NB4 (cell line): ENCODE results near the gene KCNG2.

Experiments
- POLR2A ChIP-seq: IDR thresholded peaks from 2 replicates; pipeline ENCODE4 v1.6.1; 2011; ENCODE audit warnings: mild to moderate bottlenecking; ENCODE audit not compliant: insufficient read length; ENCODE audit errors: extremely low read depth
- TF ChIP-seq, protein P1 (sequence below): IDR thresholded peaks from one replicate; pipeline ENCODE4 v1.5.1; 2012; ENCODE audit warnings: low read depth, low read length
- TF ChIP-seq, protein P2 (sequence below): IDR thresholded peaks from 2 replicates; pipeline ENCODE4 v1.6.1; 2011; ENCODE audit warnings: low read depth, low read length

DNA sequence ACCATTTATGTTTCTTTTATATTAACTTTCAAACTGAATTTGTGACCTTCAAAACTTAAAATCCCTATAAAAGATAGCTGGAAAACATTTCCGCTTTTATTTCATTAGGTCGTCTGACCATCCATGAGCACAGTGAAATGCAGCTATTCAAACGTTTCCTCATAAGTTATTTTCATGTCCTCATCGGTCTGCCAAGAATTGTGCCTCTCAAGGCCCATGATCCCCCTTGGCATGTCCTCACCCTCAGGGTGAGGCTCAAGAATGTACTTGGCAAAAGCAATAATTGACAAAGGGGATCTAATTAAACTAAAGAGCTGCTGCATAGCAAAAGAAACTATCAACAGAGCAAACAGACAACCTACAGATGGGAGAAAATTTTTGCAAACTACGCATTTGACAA, 141.4 kb downstream of the KCNG2 start:
- TF ChIP-seq, protein P1, sequence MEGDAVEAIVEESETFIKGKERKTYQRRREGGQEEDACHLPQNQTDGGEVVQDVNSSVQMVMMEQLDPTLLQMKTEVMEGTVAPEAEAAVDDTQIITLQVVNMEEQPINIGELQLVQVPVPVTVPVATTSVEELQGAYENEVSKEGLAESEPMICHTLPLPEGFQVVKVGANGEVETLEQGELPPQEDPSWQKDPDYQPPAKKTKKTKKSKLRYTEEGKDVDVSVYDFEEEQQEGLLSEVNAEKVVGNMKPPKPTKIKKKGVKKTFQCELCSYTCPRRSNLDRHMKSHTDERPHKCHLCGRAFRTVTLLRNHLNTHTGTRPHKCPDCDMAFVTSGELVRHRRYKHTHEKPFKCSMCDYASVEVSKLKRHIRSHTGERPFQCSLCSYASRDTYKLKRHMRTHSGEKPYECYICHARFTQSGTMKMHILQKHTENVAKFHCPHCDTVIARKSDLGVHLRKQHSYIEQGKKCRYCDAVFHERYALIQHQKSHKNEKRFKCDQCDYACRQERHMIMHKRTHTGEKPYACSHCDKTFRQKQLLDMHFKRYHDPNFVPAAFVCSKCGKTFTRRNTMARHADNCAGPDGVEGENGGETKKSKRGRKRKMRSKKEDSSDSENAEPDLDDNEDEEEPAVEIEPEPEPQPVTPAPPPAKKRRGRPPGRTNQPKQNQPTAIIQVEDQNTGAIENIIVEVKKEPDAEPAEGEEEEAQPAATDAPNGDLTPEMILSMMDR = no peak
- TF ChIP-seq, protein P2, sequence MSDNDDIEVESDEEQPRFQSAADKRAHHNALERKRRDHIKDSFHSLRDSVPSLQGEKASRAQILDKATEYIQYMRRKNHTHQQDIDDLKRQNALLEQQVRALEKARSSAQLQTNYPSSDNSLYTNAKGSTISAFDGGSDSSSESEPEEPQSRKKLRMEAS = no peak
- no peak for TF ChIP-seq POLR2A
